ENCODE results near the gene ANKRD13D. TPM values are rescaled to one million over a fixed set of nuclear protein-coding genes. Genes with fewer than 3 reads are reported as not detected.

Gene ANKRD13D
- 17.6 and 28.5 TPM in 2 replicates for total RNA-seq (2014; rRNA removed; shearing (Covaris generic))

GRCh38 chr11:67289226-67289650, at the start of gene ANKRD13D:
TSS of gene ANKRD13D (plus strand) at chr11:67289303. CDS start at chr11:67289461, 158 bp downstream.
- DNase-seq (ENCODE audit: low read depth): no peak

- DNase-seq (ENCODE audit: low read depth): peak; percentile 99
Observed at GRCh38 chr11:67239783-67240575, 49.1 kb upstream of the ANKRD13D start.

GRCh38 chr11:67240576-67241389, 48.3 kb upstream of the ANKRD13D start:
- DNase-seq (ENCODE audit: low read depth): peak; percentile 77

- DNase-seq (ENCODE audit: low read depth): no peak
Observed at GRCh38 chr11:67242548-67242947, 46.6 kb upstream of the ANKRD13D start.

GRCh38 chr11:67243051-67243450, 46.1 kb upstream of the ANKRD13D start:
- DNase-seq (ENCODE audit: low read depth): no peak

GRCh38 chr11:67245046-67245445, 44.1 kb upstream of the ANKRD13D start:
- no peak for DNase-seq (ENCODE audit: low read depth)

- no peak for DNase-seq (ENCODE audit: low read depth)
Observed at GRCh38 chr11:67247946-67248550, 41.1 kb upstream of the ANKRD13D start.

- peak; percentile 86 for DNase-seq (ENCODE audit: low read depth)
Observed at GRCh38 chr11:67248653-67249052, 40.5 kb upstream of the ANKRD13D start.

GRCh38 chr11:67250059-67251043, 38.8 kb upstream of the ANKRD13D start:
- DNase-seq (ENCODE audit: low read depth): no peak

- DNase-seq (ENCODE audit: low read depth): no peak
Observed at GRCh38 chr11:67251841-67252240, 37.3 kb upstream of the ANKRD13D start.

- DNase-seq (ENCODE audit: low read depth): peak; percentile 45
Observed at GRCh38 chr11:67252831-67253239, 36.3 kb upstream of the ANKRD13D start.

- DNase-seq (ENCODE audit: low read depth): no peak
Observed at GRCh38 chr11:67253872-67254624, 35.1 kb upstream of the ANKRD13D start.

GRCh38 chr11:67254798-67255197, 34.3 kb upstream of the ANKRD13D start:
- no peak for DNase-seq (ENCODE audit: low read depth)

GRCh38 chr11:67255353-67255752, 33.8 kb upstream of the ANKRD13D start:
- DNase-seq (ENCODE audit: low read depth): no peak

- DNase-seq (ENCODE audit: low read depth): no peak
Observed at GRCh38 chr11:67255864-67256263, 33.2 kb upstream of the ANKRD13D start.

- no peak for DNase-seq (ENCODE audit: low read depth)
Observed at GRCh38 chr11:67256477-67257135, 32.5 kb upstream of the ANKRD13D start.

- no peak for DNase-seq (ENCODE audit: low read depth)
Observed at GRCh38 chr11:67260406-67260805, 28.7 kb upstream of the ANKRD13D start.

GRCh38 chr11:67260885-67261639, 28.0 kb upstream of the ANKRD13D start:
- DNase-seq (ENCODE audit: low read depth): peak; percentile 58

- no peak for DNase-seq (ENCODE audit: low read depth)
Observed at GRCh38 chr11:67261640-67261945, 27.5 kb upstream of the ANKRD13D start.

All from RPMI7951 (cell line).